ENCODE data around the gene PTRH2.

PTRH2 gene

GRCh38 chr17:59723607-59724006 lies 16.4 kb upstream of the PTRH2 start:
- H3K27ac ChIP-seq: peak overlapping the region in 1 of 21 experiments; percentile 64
- H3K4me3 ChIP-seq: no peak overlapping the region

DNA sequence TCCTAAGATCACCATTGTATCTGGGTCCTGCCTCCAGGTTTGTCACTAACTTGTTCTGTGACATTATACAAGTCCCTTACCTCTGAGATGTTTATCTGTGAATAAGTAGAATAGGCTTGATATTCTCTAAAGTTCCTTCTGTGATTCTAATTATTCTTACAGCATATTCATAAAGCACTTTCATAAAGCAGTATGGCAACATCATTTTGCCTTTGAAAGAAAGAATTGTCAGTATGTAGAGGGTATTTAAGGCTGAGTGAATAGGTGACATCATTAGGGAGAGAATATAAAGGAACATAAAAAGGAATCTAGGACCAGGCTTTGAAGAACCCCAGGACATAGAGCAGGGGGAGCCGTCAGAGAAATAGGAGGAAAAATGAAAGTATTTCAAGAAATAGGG lies 15.8 kb upstream of the PTRH2 start:
- Histone ChIP-seq H3K4me3 (no peak overlapping the region), H3K27ac (no peak overlapping the region)

GRCh38 chr17:59722623-59723022 lies 15.4 kb upstream of the PTRH2 start:
- no peak overlapping the region for H3K4me3 ChIP-seq
- H3K27ac ChIP-seq: peak overlapping the region in 1 of 21 experiments; percentile 43

DNA sequence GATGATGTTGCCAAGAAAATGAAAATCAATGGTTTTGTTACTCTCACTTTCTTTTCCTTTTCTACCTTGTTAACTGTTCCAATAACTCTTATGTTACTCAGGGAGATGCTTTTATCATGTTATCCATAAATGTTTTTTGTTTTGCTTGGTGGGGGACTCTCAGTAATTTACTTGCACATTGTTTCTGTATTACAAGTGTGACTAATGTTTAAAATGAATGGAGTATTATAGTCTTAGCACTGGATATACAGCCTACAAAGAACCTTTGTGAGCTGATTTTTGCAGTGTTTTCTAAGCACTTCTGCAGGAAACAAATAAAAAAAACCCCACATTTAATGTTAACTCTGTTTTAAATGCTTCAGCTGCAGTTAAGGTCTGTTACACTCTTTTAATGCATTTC lies 12.3 kb upstream of the PTRH2 start:
- H3K27ac ChIP-seq: no peak overlapping the region

DNA sequence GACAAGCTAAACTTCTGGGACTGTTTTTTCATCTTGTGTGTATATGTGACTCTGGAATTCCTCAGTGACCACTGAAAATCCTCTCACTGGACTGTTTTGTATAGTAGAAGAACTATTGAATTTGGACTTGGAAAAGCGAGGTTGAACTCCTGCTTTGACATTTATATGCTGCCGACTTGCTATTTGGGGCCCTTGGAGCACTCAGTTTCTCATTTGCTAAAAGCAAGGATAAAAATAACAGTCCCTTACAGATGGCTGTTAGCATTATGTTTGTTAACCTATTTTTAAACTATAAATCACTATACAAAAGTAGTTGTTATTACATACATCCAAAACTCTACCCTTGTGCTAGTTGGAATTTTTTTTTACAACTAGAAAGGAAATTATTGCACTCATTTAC lies 9.2 kb upstream of the PTRH2 start:
- H3K27ac ChIP-seq: peak overlapping the region in 1 of 21 experiments; percentile 23
- no peak overlapping the region for H3K4me3 ChIP-seq

More for the DNA sequence above, 12.3 kb upstream of the PTRH2 start:
- H3K4me3 ChIP-seq: no peak overlapping the region

- no peak overlapping the region for H3K4me3 ChIP-seq
- H3K27ac ChIP-seq: no peak overlapping the region
Measured at GRCh38 chr17:59714255-59714654, 7.0 kb upstream of the PTRH2 start.

DNA sequence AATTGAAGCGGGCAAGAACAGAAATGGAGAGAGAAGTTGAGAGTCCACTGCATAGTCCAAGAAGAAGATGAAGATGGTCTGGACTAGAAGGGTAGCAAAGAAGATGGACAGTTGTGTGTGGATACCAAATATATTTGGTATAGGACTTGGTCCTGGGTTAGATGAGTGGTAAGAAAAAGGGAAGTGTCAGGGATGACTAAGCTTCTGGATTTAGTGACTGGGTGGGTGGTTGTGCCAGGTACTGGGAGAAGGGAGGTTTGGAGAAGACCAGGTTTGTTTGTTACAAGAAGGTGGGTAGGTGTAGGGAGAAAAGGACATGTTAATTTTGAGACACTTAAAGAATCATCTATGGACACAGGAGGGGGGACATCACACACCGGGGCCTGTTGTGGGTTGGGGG lies 5.6 kb upstream of the PTRH2 start:
- H3K4me3 ChIP-seq: no peak overlapping the region
- H3K27ac ChIP-seq: no peak overlapping the region

DNA sequence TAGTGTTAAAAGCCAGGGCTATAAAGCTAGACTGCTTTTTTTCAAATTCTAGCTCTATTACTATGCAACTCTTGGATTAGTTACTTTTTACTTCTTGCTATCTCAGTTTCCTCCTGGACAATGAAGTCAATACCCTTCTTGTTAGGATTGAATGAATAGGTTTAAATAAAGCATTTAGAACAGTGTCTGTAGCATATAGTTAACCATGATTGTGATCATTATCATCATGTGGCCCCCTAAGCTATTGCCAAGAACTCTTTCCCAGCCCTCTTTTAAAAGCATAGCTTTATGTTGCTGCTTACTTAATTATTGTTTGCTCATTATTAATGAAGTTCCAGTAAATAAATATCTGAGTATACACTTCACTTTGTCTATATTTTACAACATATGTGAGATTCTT lies 4.7 kb upstream of the PTRH2 start:
- H3K4me3 ChIP-seq: no peak overlapping the region
- H3K27ac ChIP-seq: no peak overlapping the region

- peak overlapping the region; percentile 48 to 96 (median 92) for H3K27ac ChIP-seq
- peak overlapping the region; percentile 54 to 87 (median 79) for H3K4me3 ChIP-seq
Measured at GRCh38 chr17:59707971-59708430, 771 bp upstream of the PTRH2 start.

DNA sequence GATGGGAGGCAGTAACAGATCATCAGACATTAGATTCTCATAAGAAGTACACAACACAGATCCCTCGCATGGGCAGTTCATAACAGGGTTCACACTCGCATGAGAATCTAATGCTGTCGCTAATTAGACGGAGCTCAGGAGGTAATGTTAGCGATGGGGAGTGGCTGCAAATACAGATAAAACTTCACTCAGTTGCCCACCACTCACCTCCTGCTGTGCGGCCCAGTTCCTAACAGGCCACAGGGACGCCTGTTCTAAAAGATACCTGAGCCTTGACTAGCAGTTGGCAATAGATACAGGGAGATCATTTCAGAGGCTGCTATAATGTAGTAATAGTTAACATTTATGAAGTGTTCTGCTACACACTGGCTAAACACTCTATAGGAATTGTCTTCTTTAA lies 4.9 kb downstream of the PTRH2 start:
- H3K4me3 ChIP-seq: no peak overlapping the region
- no peak overlapping the region for H3K27ac ChIP-seq

GRCh38 chr17:59699786-59700185 lies 7.4 kb downstream of the PTRH2 start:
- no peak overlapping the region for H3K4me3 ChIP-seq
- H3K27ac ChIP-seq: peak overlapping the region in 1 of 21 experiments; percentile 27

GRCh38 chr17:59699218-59699617 lies 8.0 kb downstream of the PTRH2 start:
- Histone ChIP-seq H3K4me3 (no peak overlapping the region), H3K27ac (no peak overlapping the region)

- Histone ChIP-seq H3K4me3 (no peak overlapping the region), H3K27ac (no peak overlapping the region)
Measured at GRCh38 chr17:59698143-59698542, 9.1 kb downstream of the PTRH2 start.

- no peak overlapping the region for H3K4me3 ChIP-seq
- no peak overlapping the region for H3K27ac ChIP-seq
Measured at GRCh38 chr17:59696682-59697277, 10.4 kb downstream of the PTRH2 start.

DNA sequence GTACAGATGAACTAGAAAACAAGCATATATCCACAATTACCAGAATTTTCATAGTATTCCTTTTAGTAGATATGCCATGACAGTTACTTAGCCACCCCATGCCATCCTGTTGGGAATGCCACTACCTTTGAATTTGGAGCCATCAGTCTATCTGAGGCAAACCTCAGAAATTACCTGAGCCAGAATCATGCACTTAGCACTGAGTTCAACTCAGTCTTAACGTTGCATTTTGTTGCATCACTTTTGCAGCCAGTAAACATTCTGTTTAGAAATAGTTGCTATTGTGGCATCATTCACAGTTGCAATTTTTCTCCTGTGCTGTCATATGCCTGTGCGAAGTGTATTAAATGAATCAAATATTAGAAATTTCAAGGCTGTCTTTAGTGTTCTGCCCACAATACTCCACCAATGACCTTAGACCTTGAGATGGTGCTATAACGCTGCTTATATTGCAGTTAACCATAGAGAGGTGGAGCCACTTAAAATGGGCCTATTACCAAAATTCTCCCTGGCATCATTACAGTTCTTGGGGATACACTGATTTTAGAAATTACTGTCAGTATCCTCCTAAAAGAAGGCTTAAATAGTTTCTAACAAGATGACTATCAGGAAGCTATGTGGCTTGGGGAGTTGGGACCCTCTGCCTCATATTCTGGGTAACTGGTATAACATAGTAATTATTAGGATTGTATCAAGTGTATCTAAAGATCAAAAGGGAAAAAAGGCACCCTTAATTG lies 11.1 kb downstream of the PTRH2 start:
- Histone ChIP-seq H3K4me3 (no peak overlapping the region), H3K27ac (no peak overlapping the region)

- H3K27ac ChIP-seq: no peak overlapping the region
- no peak overlapping the region for H3K4me3 ChIP-seq
Measured at GRCh38 chr17:59694344-59694743, 12.9 kb downstream of the PTRH2 start.

GRCh38 chr17:59693582-59693981 lies 13.6 kb downstream of the PTRH2 start:
- no peak overlapping the region for H3K27ac ChIP-seq
- H3K4me3 ChIP-seq: no peak overlapping the region

- H3K27ac ChIP-seq: no peak overlapping the region
- H3K4me3 ChIP-seq: no peak overlapping the region
Measured at GRCh38 chr17:59688496-59688895, 18.7 kb downstream of the PTRH2 start.

DNA sequence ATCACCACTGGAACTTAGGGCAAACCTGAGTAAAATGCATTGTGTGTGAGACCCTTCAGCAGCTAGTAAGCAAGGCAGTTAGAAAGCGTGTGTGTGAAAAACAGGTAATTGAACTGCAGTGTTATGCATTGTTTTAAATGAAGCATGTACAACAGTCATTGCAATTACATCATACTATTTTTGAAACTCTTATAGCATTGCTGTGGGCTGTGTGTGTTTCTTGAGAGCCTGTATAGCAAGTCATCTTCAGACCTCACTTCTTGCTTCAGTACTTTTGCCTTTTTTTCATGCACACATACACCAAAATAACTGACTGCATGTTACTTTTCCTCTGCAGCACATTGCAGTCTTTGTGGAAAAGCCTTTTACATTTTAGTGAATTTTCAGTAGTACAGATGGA lies 19.2 kb downstream of the PTRH2 start:
- Histone ChIP-seq H3K4me3 (no peak overlapping the region), H3K27ac (no peak overlapping the region)

DNA sequence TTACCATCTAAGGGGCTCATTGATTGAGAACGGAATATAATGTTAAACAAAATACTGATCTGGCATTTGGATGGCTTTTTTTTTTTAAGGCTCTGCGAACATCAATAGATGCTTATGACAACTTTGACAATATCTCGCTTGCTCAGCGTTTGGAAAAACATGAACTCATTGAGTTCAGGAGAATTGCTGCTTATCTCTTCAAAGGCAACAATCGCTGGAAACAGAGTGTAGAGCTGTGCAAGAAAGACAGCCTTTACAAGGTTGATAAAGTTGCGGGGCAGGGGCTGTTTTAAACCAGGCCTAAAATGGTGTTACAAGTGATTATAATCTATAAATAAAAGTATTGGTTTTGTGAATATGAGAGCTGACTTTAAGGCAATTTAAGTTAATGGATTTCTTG lies 22.3 kb downstream of the PTRH2 start:
- H3K27ac ChIP-seq: no peak overlapping the region
- H3K4me3 ChIP-seq: no peak overlapping the region

GRCh38 chr17:59683283-59683682 lies 23.9 kb downstream of the PTRH2 start:
- no peak overlapping the region for H3K4me3 ChIP-seq
- no peak overlapping the region for H3K27ac ChIP-seq

DNA sequence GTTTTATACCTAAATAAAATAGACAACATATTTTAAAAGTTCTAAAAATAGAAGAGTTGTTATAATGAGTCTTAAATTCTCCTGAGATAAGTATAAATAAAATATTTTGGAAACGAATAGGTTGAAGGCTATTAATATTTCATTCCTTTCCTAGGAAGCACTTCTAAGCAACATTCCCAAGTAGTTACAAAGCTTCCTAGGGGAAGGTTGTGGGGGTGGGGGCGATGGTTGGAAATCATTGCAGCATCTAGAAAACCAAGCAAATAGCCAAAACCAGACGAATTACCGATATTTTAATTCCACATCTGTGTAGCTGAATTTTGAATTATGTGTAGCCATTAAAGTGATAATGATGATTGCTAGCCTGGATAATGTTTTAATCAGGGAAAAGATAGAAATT lies 26.9 kb downstream of the PTRH2 start:
- no peak overlapping the region for H3K27ac ChIP-seq
- no peak overlapping the region for H3K4me3 ChIP-seq
